Measurements from ENCODE around the gene FBRSL1.
"Not testable (repeated sequence)": the region's sequence is repeated elsewhere in the genome, so short reads cannot be mapped to it uniquely, and the experiment has no call there.

FBRSL1 gene

DNA sequence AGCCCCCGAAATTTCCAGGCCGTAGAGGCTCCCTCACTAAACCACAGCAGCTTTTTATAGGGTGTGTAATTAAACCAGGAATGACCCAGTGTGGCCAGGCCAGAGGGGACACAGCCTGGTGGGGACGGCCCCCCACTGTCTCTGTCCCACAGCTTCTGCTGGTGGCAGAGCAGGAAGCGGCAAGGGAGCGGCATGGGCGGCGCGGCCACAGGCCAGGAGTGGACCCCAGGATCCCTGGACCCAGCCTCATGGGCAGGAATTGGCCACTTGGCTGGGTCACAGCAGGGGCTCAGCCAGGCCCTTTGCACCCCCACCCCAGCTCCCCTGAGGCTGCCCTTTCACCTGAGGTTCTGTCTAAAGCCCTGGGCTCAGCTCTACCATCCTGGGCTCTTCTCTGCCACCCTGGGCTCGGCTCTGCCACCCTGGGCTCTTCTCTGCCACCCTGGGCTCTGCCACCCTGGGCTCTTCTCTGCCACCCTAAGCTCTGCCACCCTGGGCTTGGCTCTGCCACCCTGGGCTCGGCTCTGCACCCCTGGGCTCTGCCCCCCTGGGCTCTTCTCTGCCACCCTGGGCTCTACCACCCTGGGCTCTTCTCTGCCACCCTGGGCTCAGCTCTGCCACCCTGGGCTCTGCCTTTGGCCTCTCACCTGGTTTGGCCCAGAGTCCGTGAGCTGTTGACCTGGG lies 39.3 kb downstream of the FBRSL1 start:
- no peak for DNase-seq

DNA sequence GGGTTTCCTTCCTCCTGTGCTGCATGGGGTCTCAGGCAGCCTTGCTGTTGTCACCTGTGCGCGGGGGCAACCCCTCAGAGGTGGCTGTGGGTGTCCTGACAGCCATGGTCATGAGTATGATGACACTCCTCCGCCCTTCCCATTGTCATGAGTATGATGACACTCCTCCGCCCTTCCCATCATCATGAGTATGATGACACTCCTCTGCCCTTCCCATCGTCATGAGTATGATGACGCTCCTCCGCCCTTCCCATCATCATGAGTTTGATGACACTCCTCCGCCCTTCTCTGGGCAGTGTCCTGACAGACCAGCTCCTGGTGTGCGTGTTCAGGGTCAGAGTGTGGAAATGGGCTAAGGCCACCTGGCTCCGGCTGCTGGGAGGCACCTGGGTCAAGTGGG lies 40.0 kb downstream of the FBRSL1 start:
- DNase-seq, result no peak

DNA sequence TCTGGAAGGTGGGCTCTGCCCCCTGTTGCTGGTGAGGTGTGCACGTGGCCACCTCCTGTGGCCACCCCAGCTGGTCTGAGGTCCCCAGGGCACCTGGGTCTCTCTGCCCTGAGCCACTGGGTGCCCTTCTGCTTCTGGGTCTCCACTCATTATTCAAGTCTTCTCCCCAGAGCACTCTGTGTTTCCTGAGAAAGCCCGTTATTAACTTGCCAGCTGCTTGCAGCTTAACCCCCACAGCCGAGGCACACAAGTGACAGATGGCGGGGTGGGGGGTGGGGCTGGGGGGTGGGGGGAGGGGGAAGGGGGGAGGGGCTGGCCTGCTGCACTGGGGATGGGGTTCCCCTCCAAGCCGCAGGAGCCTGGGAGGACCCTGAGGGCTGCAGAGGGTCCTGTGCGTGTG lies 40.5 kb downstream of the FBRSL1 start:
- DNase-seq, result no peak

DNA sequence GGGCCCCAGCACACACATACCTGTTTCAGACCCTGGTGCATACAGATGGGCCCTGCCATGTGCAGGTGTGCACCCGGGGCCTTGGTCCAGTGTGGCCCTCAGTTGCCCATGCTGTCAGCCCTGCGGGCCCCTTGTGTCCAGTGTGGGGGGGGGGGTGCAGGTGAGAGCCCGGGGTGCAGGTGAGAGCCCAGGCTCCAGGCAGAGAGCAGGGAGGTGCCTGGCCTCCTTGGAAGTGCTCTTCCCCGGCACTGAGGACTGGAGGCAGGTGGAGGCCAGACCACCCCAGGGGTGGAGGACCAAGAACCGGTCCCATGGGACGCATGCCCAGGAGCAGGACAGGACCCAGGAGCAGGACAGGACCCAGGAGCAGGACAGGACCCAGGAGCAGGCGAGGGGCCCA lies 40.9 kb downstream of the FBRSL1 start:
- no peak for DNase-seq

DNA sequence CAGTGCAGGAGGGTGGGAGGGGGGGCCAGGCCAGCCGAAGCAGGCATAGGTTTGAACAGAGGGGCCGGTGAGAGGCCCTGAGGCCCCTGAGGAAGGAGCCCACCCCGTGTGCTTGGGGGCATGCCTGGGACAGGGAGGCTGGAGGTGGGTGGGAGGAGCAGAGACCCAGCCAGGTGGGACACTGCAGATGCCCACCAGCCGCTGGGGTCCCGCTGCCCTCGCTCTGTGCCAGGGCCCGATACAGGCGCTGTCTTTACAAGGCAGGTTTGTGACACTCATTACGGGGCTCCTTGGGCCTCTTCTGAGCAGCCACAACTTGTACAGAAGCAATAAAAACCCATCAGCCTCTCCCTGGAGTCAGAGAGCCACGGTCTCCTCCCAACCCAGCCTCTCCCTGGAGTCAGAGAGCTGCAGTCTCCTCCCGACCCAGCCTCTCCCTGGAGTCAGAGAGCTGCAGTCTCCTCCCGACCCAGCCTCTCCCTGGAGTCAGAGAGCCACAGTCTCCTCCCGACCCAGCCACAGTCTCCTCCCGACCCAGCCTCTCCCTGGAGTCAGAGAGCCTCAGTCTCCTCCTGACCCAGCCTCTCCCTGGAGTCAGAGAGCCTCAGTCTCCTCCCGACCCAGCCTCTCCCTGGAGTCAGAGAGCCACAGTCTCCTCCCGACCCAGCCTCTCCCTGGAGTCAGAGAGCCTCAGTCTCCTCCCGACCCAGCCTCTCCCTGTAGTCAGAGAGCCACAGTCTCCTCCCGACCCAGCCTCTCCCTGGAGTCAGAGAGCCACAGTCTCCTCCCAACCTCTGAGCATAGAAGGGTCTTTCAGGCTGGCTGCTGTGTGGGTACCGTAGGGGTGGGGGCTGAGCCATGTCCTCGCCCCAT lies 43.0 kb downstream of the FBRSL1 start:
- DNase-seq, result not testable (repeated sequence)

DNA sequence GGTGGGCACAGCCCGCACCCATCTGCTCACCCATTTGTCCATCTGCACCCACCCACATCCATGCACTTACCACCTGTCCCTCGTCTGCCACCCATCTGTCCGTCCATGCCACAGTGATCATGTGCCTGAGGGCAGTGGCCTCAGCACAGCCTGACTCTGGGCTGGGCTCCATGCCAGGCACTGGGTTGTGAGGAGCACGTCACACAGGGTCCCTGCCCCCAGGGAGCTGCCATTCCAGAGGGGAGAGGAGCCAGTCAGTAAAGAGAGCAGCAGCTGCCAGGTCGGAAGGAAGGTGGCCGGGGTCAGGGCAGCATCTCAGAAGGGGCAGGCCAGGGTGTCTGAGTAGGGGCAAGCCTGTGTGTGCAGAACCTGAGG lies 43.6 kb downstream of the FBRSL1 start:
- DNase-seq, result no peak

DNA sequence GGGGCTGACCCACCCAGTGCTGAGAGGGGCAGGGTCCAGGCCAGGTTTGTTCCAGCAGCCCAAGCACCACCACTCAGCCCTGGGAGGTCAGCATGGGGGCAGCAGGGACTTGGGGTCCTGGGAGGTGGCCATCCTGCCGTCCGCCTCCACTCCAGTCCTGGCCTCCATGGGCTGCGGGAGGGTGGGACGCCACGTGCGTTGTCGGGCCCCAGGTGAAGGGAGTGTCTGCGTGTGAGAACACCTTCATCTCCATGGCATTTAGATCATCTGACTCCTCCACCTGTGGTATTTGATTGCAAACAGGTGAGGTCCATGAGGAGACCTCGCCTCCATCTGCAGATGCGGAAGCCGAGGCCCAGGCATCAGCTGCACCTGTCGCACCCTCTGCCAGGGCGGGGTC lies 44.1 kb downstream of the FBRSL1 start:
- no peak for DNase-seq

DNA sequence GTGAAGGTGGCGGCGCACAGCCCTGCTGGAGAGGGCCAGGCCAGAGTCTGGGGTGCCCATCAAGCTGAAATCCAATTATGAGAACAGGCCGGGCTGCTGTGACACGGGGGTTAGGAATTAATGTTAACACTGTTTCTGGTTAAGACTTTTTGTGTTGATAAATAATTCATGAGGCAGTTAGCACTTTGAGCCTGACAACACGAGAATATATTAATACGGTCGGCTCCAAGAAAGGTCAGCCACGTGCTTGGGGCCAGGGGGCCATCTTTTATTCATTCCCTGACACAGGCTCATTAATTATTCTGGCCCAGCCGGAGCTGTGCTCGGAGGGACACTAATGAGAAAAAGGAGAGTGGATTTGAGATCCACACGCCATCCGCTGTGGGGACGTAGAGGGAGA lies 45.1 kb downstream of the FBRSL1 start:
- no peak for DNase-seq

DNA sequence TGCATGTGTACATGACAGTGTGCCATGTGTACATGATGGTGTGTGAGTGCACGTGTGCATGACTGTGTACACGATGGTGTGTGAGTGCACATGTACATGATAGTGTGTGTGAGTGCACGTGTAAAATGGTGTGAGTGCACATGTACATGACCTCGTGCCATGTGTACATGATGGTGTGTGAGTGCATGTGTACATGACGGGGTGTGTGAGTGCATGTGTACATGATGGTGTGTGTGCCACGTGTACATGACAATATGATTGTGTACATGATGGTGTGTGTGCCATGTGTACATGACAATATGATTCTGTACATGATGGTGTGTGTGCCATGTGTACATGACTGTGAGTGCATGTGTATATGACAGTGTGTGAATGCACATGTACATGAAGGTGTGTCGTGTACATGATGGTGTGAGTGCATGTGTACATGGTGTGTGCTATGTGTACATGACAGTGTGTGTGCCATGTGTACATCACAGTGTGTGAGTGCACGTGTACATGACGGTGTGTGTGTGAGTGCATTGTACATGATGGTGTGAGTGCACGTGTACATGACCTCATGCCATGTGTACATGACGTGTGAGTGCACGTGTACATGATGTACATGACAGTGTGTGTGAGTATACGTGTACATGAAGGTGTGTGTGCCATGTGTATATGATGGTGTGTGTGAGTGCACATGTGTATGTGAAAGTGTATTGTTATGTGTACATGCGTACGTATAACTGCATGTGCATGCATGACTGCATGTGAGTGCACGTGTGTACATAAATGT lies 46.3 kb downstream of the FBRSL1 start:
- DNase-seq, result no peak

DNA sequence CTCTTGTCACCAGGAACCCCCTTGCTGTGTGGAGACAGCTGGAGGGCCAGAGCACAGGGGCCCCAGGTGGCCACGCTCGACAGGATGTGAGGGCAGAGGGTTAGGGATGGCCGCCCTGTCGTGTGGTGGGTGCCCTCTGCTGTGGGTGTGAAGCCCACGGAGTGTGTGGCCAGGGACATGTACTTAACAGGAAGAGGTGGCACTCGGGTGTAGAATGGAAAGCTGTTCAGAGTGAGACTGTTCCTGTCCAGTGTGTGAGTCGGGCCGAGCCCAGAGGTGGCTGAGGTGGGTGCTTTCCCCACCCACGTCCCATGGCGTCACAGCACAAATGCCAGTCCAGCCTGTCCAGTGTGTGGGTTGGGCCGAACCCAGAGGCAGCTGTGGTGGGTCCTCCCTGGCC lies 47.1 kb downstream of the FBRSL1 start:
- DNase-seq, result no peak

DNA sequence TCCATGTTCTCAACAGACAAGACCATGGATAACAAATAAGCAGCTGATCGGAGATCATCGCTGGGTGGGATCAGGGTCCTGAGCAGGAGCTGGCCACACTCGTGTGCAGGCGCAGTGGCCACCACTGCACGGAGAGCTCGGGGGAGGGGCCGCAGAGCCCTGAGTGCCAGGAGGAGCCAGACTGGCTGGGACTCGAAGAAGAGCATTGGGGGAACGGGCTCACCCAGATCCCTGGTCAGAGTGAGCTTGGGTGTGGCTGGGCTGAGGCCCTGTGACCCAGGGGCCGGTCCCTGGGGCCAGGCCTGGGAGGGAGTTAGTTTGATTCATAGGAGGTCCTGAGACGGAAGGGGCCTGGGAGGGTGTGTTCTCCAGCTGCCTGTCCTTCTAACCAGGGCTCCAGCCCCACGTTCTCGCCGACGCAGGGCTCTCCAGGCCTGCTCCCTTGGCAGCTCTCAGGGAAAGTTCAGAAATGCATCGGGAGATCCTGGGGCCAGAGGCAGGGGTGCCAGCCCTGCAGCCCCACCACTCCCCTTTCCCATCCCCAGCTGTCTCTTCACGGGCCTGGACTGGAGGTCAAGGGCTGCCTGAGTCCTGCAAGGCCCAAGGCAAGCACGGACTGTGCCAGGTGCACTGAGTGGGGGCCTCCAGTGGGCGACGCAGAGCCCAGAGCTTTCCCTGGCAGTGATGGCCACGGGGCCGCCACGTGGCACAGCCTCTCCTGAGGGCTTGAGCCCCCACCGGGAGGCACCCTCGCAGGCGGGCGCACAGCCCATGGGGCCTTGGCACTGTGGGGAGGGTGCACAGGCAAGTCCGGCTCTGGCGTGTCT lies 48.1 kb downstream of the FBRSL1 start:
- DNase-seq, result no peak

DNA sequence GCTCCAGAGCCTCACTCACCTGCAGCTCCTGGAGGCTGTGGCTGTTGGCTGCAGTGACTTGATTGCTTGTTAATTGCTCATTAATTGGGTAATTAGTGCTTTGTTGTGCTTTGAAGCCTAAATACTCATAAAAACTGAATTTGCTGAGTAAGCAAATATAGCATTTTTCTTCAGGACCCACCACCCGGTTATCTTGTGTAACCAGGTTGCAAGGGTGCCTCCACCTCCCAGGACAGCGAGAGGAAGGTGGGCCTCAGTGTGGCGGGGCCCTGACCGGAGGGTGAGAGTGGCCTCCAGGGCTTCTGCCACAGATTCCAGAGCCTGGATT lies 48.7 kb downstream of the FBRSL1 start:
- DNase-seq, result no peak

DNA sequence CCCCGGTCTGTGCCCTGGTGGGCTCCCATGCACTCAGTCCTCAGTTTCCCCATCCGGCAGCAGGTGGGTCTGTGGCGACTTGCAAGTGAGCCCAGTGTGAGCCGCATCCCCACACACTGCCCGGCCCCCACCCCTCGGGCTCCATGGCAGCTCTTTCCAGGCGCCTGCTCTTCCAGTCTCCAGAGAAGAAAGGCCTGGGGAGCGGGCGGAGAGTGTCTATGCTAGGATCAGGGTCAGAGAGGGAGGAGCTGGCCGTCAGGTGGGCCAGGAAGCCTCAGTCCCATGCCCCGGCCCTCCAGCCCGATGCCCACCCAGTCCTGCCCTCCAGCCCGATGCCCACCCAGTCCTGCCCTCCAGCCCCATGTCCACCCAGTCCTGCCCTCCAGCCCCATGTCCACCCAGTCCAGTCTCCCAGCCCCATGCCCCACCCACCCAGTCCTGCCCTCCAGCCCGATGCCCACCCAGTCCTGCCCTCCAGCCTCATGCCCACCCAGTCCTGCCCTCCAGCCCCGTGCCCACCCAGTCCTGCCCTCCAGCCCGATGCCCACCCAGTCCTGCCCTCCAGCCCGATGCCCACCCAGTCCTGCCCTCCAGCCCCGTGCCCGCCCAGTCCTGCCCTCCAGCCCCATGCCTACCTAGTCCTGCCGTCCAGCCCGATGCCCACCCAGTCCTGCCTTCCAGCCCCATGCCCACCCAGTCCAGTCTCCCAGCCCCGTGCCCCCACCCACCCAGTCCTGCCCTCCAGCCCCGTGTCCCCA lies 49.2 kb downstream of the FBRSL1 start:
- no peak for DNase-seq

DNA sequence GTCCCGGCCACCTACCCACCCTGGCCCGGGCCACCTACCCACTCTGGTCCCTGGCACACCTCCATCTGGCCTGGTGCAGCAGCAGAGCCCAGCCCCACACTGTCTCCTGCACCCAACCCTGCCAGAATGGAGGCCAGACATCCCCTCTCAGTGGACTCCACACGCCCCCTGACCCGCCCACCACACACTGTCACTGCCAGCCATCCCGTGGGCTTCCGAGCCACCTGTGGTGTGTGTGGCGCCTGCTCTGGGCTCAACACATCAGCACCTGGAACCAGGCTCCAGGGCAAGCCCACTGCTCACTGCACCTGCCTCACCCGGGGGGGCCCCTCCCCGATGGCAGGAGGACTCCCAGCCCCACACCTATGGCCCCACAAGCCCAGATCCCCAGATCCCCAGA lies 50.5 kb downstream of the FBRSL1 start:
- DNase-seq, result no peak

DNA sequence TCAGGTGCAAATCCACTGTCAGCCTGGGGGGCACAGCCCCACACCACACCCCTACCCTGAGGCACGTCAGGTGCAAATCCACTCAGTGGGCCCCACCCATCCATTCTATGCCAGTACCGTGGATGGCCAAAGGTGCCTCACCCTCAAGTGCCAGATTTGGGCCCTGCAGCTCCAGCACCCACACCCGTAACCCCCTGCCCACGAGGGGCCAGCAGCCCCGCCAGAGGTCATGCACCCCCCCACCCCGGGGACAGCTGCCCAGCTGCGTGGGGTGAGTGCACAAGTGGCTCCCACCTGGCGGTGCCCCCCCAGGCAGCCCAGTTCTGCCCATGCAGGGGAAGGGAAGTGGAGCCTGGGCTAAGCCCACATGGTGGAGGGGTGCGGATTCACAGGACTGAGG lies 51.2 kb downstream of the FBRSL1 start:
- DNase-seq, result no peak

DNA sequence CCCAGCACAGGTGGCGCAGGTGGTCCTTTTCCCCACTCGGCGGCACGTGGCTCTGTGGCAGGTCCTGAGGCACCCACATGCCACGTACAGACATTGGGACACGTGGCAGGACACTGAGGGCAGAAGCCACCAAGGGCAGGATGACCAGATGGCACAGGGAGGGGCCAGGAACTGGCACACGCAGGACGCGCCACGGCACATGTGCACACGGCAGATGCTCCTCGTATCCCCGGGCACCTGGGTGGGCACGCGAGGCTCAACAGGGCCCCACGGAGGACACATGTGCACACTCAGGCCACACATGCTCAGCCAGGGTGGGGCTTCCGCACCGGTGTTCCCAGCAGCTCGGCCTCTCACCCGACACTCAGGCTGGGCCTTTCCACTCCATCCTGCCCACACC lies 52.0 kb downstream of the FBRSL1 start:
- no peak for DNase-seq

DNA sequence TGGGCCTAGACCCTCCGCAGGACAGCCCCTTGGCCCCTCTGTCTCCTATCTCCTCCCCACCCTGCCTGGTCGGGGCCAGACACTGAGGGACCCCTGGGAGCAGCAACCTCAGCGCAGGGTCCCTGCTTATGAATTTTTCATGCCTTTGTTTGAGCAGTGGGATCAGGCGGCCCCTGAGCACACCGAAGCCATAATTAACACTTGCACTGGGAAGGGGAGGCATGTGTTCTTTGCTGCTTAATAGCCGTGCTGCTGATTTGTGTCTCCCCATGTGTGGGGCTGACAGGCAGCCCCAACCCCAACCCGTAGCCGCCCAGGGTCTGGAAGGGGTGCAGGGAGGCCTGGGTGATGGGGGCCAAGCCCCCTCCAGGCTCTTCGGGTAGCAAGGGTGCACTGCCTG lies 52.7 kb downstream of the FBRSL1 start:
- DNase-seq, result no peak

DNA sequence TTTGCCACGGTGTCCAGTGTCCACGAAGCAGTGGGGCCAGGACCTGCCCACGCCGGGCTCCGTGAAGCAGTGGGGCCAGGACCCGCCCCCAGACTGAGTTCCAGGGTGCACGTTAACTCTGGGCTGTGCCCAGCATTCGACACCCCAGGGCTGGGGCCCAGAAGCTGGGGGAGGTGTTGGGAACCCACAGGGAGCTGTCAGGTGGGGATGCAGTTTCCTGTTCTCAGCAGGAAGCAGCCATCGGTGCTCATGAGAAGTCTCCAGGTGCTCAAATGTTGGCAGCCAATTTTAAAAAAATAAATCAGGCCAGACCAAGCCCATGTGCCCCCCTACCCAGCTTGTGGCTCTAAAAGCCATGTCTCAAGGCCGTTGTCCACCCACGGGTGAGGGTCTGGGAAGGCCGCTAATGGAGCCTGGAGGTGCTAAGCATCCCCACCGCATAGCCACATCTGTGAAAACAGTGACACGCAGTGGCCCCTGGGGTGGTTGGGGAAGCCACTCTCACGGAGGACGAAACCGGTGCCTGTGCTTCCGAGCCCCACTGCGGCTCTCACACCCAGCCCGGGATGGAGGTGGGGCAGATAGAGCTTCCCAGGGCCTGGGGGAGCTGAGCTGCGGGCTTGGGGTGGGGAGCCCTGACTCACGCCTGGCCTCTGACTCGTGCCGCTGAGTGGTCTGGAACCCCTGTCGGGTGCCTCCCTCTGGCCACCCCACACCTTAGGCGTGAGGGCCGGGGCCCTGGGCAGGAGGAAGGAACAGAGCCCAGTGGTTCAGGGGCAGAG lies 53.5 kb downstream of the FBRSL1 start:
- DNase-seq, result no peak

DNA sequence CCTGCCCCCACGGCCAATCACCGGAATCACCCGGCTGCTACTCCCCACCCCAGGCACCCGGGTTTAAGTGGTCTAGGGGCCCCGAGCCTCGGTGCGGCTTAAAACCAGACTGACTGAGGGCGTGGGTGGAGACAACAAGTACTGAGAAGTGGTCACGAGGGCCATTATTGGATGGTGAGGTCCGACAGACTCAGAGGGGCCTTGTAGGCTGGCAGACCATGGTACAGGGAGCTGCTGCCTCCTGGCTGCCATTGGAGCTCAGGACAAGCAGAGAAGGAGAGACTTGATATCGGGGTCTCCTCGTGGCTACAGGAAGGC lies 54.1 kb downstream of the FBRSL1 start:
- DNase-seq, result no peak

DNA sequence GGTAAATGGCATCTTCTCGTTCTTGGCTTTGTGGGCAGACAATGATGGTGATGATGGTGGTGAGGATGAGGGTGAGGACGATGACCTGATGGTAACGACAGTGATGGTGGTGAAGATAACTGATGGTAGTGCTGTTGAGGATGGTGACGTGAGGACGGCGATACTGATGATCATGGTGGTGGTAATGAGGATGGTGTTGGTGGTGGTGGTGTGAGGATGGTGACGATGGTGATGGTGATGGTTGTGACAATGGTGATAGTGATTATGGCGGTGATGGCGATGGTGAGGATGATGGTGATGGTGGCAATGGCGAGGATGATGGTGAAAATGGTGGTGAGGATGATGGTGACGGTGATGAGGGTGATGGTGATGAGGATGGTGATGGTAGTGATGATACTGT lies 54.5 kb downstream of the FBRSL1 start:
- no peak for DNase-seq

DNA sequence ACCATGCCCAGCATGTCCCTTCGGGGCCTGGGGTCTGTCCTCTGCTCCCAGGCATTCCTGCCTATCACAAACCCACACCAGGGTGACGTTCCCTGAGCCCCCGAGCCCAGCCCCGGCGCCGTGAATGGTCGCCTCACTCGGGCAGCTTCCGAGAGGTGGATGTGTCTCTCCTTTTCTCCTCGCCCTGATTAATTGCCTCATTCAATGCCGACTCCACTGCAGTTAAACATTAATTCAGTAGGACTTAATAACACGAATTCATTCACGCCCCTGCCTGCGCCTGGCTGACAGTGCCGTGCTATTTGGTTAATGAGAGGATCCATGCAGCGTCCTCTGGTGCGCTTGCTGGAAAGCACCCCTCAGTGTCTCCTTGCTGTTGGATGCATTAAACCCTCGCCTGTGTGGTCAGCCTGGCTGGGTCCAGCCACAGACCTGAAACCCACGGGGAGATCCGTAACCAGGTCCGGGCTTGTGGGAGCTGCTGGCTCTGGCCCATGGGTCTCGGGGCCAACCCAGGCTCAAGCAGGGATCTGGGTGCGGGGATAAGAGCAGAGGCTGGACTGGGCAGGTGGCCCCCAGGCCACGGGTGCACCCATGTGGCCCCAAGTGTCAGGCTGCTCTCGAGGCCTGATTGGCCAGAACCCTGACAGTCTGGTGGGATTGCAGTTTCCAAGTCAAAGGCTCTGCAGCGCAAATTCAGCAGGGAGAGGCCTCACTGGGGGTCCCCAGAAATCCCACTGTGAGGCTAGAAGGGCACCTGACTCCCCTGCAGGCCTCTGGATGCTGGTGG lies 55.4 kb downstream of the FBRSL1 start:
- no peak for DNase-seq
